Loucy (cell line): ENCODE data around the gene LSR.

Source experiments
- EZH2phosphoT487 ChIP-seq: fragments of 200-600 bp; IDR thresholded peaks from 2 replicates; pipeline ENCODE4 v1.6.1; 2018; ENCODE audit warnings: antibody characterized with exemption, mild to moderate bottlenecking, moderate library complexity, borderline replicate concordance
- TF ChIP-seq, protein P1 (sequence below): fragments of 200-600 bp; sonication (generic); conservative IDR thresholded peaks from 2 replicates; pipeline ENCODE4 v1.5.1; 2014; ENCODE audit warnings: mild to moderate bottlenecking, antibody characterized with exemption, low read length

DNA sequence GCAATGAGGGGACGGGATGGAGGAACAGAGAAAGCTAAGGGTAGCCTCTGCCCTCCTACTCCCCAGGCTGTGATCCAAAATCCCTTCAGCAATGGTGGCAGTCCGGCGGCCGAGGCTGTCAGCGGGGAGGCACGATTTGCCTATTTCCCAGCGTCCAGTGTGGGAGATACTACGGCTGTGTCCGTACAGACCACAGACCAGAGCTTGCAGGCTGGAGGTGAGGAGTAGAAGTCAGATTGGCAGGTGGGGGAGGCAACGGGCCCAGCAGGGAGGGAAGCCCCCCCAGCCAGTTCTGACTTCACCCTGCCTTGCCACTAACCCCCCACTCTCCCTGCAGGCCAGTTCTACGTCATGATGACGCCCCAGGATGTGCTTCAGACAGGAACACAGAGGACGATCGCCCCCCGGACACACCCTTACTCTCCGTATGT, 21.6 kb downstream of the LSR start:
- TF ChIP-seq, protein P1, sequence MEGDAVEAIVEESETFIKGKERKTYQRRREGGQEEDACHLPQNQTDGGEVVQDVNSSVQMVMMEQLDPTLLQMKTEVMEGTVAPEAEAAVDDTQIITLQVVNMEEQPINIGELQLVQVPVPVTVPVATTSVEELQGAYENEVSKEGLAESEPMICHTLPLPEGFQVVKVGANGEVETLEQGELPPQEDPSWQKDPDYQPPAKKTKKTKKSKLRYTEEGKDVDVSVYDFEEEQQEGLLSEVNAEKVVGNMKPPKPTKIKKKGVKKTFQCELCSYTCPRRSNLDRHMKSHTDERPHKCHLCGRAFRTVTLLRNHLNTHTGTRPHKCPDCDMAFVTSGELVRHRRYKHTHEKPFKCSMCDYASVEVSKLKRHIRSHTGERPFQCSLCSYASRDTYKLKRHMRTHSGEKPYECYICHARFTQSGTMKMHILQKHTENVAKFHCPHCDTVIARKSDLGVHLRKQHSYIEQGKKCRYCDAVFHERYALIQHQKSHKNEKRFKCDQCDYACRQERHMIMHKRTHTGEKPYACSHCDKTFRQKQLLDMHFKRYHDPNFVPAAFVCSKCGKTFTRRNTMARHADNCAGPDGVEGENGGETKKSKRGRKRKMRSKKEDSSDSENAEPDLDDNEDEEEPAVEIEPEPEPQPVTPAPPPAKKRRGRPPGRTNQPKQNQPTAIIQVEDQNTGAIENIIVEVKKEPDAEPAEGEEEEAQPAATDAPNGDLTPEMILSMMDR, result no peak
- TF ChIP-seq EZH2phosphoT487, result no peak
